ENCODE measurements around the gene DIPK1B.

The DIPK1B gene

DNA sequence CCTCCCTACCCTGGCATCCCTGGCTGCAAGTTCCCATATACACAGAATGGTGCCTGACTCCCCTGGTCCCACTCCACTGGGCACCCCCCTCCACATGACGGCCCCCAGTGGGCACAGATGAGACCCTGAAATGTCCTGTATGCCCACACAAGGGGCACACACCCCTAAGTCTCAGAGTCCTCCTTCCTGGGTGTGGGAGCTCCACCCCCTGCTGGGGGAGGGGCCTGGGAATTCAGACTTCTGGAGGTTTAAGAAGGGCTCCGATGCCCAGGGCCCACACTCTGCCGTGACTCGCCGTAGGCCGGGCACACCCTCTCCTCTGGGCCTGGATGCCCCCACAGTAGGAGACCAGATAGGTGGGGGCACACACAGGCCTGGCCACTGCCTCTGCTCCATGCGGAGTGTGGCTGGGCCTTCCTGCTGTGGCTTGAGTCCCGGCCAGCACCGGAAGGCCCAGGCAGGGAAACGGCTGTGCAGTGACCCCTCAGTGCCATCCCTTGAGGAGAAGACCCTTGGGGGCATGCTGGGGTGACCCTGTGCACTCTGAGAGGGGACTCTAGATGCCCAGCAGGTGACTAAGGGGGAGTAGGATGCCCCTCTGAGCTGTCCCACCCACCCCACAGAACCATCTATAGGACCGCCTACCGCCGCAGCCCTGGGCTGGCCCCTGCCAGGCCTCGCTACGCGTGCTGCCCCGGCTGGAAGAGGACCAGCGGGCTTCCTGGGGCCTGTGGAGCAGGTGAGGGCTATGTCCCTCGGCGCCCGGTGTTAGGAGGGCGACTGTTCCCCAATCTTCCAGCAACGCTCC is 43.2 kb upstream of the DIPK1B start:
- H3K27me3 ChIP-seq (ENCODE audit: control insufficient read depth in 1 of 2, insufficient read depth in 2 of 2, low read length in 2 of 2), result peaks cover 6 to 61% of the 10 kb centered on the region in 2 donors
- H3K9me3 ChIP-seq (ENCODE audit: low read length), result no peaks in the 10 kb centered on the region
- no peak overlapping the region for H3K27ac ChIP-seq (ENCODE audit: low read depth, low read length)
- H3K4me1 ChIP-seq (ENCODE audit: insufficient read depth, low read length), result no peaks in the 10 kb centered on the region
- H3K36me3 ChIP-seq (ENCODE audit: insufficient read depth, low read length), result no peaks in the 10 kb centered on the region
- no peak overlapping the region for H3K9ac ChIP-seq (ENCODE audit: low read length)
- H3K4me3 ChIP-seq (ENCODE audit: low read depth in 1 of 2, low read length in 2 of 2), result no peak overlapping the region

DNA sequence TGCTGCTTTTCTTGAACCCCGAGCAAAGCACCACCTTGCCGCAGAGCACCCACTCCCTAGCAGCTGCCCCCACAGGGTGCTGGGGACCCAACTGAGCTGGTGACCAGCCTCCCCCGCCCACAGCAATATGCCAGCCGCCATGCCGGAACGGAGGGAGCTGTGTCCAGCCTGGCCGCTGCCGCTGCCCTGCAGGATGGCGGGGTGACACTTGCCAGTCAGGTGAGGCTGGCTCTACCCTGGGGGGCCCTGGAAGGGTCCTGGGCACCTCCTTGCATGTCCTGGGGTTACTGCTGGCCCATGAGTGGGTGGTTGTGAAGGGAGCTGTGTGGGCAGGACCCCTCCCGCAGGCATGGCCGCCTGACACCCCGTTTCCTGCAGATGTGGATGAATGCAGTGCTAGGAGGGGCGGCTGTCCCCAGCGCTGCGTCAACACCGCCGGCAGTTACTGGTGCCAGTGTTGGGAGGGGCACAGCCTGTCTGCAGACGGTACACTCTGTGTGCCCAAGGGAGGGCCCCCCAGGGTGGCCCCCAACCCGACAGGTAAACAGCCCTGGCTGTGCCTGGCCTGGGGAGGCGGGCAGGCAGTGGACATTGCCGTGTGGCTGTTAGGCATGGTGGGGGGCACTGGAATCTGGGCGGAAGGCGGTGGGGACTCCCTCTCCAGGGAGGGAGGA is 42.4 kb upstream of the DIPK1B start:
- Histone ChIP-seq H3K4me3 (ENCODE audit: low read depth in 1 of 2, low read length in 2 of 2) (no peak overlapping the region), H3K36me3 (ENCODE audit: insufficient read depth, low read length) (no peaks in the 10 kb centered on the region), H3K9me3 (ENCODE audit: low read length) (no peaks in the 10 kb centered on the region), H3K27me3 (ENCODE audit: control insufficient read depth in 1 of 2, insufficient read depth in 2 of 2, low read length in 2 of 2) (peaks cover 3 to 54% of the 10 kb centered on the region in 2 donors), H3K27ac (ENCODE audit: low read depth, low read length) (no peak overlapping the region), H3K9ac (ENCODE audit: low read length) (no peak overlapping the region), H3K4me1 (ENCODE audit: insufficient read depth, low read length) (no peaks in the 10 kb centered on the region)

GRCh38 chr9:136670576-136671253 is 41.7 kb upstream of the DIPK1B start:
- no peaks in the 10 kb centered on the region for H3K4me1 ChIP-seq (ENCODE audit: insufficient read depth, low read length)
- H3K4me3 ChIP-seq (ENCODE audit: low read depth in 1 of 2, low read length in 2 of 2), result no peak overlapping the region
- no peaks in the 10 kb centered on the region for H3K9me3 ChIP-seq (ENCODE audit: low read length)
- no peak overlapping the region for H3K9ac ChIP-seq (ENCODE audit: low read length)
- H3K27ac ChIP-seq (ENCODE audit: low read depth, low read length), result no peak overlapping the region
- peaks cover 0 to 49% of the 10 kb centered on the region in 2 donors for H3K27me3 ChIP-seq (ENCODE audit: control insufficient read depth in 1 of 2, insufficient read depth in 2 of 2, low read length in 2 of 2)
- H3K36me3 ChIP-seq (ENCODE audit: insufficient read depth, low read length), result no peaks in the 10 kb centered on the region

- no peak overlapping the region for H3K9ac ChIP-seq (ENCODE audit: low read length)
- H3K27ac ChIP-seq (ENCODE audit: low read depth, low read length), result no peak overlapping the region
- H3K9me3 ChIP-seq (ENCODE audit: low read length), result no peaks in the 10 kb centered on the region
- H3K36me3 ChIP-seq (ENCODE audit: insufficient read depth, low read length), result no peaks in the 10 kb centered on the region
- no peaks in the 10 kb centered on the region for H3K4me1 ChIP-seq (ENCODE audit: insufficient read depth, low read length)
- H3K27me3 ChIP-seq (ENCODE audit: control insufficient read depth in 1 of 2, insufficient read depth in 2 of 2, low read length in 2 of 2), result peaks cover 0 to 47% of the 10 kb centered on the region in 2 donors
- H3K4me3 ChIP-seq (ENCODE audit: low read depth in 1 of 2, low read length in 2 of 2), result no peak overlapping the region
Observed at GRCh38 chr9:136671254-136671614, 41.1 kb upstream of the DIPK1B start.

GRCh38 chr9:136671646-136672430 is 40.5 kb upstream of the DIPK1B start:
- Histone ChIP-seq H3K27ac (ENCODE audit: low read depth, low read length) (no peak overlapping the region), H3K4me1 (ENCODE audit: insufficient read depth, low read length) (no peaks in the 10 kb centered on the region), H3K9ac (ENCODE audit: low read length) (no peak overlapping the region), H3K9me3 (ENCODE audit: low read length) (no peaks in the 10 kb centered on the region), H3K4me3 (ENCODE audit: low read depth in 1 of 2, low read length in 2 of 2) (no peak overlapping the region), H3K27me3 (ENCODE audit: control insufficient read depth in 1 of 2, insufficient read depth in 2 of 2, low read length in 2 of 2) (peaks cover 0 to 41% of the 10 kb centered on the region in 2 donors), H3K36me3 (ENCODE audit: insufficient read depth, low read length) (no peaks in the 10 kb centered on the region)

DNA sequence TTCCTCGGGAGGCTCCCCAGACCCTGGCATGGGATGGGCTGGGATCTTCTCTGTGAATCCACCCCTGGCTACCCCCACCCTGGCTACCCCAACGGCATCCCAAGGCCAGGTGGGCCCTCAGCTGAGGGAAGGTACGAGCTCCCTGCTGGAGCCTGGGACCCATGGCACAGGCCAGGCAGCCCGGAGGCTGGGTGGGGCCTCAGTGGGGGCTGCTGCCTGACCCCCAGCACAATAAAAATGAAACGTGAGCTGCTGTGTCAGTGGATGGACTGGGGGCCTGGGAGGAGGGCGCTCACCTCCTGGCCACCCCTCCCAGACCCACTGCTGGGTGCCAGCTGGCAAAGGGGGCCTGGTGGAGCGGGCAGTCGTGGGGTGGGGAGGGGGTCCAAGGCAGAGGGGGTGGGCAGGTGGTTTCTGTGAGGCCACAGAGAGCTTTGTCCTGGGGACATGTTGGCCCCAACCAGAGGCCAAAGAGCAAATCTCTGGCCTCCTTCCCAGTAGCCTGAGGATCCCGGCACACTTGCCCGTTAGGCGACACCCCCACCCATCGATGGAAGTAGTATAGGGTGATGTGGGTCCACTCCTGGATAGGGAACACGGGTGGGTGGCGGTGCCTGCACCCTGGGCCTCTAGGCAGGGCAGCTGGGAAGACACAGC is 39.8 kb upstream of the DIPK1B start:
- Histone ChIP-seq H3K4me3 (ENCODE audit: low read depth in 1 of 2, low read length in 2 of 2) (no peak overlapping the region), H3K9me3 (ENCODE audit: low read length) (no peaks in the 10 kb centered on the region), H3K27me3 (ENCODE audit: control insufficient read depth in 1 of 2, insufficient read depth in 2 of 2, low read length in 2 of 2) (peaks cover 0 to 34% of the 10 kb centered on the region in 2 donors), H3K4me1 (ENCODE audit: insufficient read depth, low read length) (no peaks in the 10 kb centered on the region), H3K36me3 (ENCODE audit: insufficient read depth, low read length) (no peaks in the 10 kb centered on the region), H3K27ac (ENCODE audit: low read depth, low read length) (no peak overlapping the region), H3K9ac (ENCODE audit: low read length) (no peak overlapping the region)

DNA sequence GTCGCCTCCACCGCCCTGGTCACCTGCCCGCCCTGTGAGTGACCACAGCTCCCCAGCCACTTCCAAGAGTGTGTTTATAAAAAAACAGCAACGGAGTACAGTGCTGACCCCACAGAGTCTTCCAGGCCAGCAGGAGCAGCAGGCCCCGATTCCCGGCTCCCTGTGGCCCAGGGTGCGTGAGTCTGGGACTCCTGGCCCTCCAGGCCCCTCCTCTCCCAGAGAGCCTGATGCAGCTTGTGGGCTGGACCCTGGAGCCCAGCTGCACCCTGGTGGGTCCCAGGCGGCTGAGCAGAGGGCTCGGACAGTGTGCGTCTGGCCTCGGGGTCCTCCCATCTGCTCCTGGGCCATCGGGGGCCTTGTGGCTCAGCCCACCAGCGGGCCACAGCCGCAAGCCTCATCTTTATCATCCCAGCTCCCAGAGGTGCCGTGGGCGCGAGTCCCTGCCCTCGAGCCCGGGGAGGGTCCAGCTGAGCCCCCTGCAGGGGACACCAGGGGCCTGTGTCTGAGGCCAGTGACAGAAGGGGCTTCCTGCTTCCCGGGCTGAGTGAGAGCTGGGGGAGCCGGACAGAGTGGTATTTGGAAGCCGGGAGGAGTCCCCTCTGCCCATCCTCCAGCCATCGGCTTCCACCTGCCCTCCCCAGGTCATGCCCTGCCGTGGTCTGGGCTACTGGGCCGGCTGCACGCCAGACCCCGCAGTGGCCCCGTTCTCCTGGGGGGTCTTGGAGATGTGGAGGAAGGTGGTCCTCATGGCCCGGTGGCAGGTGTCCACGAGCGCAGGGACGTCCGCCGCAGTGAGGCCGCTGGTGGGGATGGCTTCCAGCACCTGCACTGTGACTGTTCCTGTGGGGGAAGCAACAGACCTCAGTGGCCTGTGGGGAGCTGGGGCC is 39.0 kb upstream of the DIPK1B start:
- H3K27me3 ChIP-seq (ENCODE audit: control insufficient read depth in 1 of 2, insufficient read depth in 2 of 2, low read length in 2 of 2), result peaks cover 0 to 26% of the 10 kb centered on the region in 2 donors
- no peak overlapping the region for H3K9ac ChIP-seq (ENCODE audit: low read length)
- H3K4me3 ChIP-seq (ENCODE audit: low read depth in 1 of 2, low read length in 2 of 2), result no peak overlapping the region
- no peak overlapping the region for H3K27ac ChIP-seq (ENCODE audit: low read depth, low read length)
- no peaks in the 10 kb centered on the region for H3K9me3 ChIP-seq (ENCODE audit: low read length)
- H3K4me1 ChIP-seq (ENCODE audit: insufficient read depth, low read length), result no peaks in the 10 kb centered on the region
- H3K36me3 ChIP-seq (ENCODE audit: insufficient read depth, low read length), result no peaks in the 10 kb centered on the region

- H3K9me3 ChIP-seq (ENCODE audit: low read length), result no peaks in the 10 kb centered on the region
- H3K27ac ChIP-seq (ENCODE audit: low read depth, low read length), result no peak overlapping the region
- H3K4me3 ChIP-seq (ENCODE audit: low read depth in 1 of 2, low read length in 2 of 2), result no peak overlapping the region
- H3K27me3 ChIP-seq (ENCODE audit: control insufficient read depth in 1 of 2, insufficient read depth in 2 of 2, low read length in 2 of 2), result peaks cover 0 to 21% of the 10 kb centered on the region in 2 donors
- no peak overlapping the region for H3K9ac ChIP-seq (ENCODE audit: low read length)
- H3K36me3 ChIP-seq (ENCODE audit: insufficient read depth, low read length), result no peaks in the 10 kb centered on the region
- no peaks in the 10 kb centered on the region for H3K4me1 ChIP-seq (ENCODE audit: insufficient read depth, low read length)
Observed at GRCh38 chr9:136673975-136674785, 38.2 kb upstream of the DIPK1B start.

DNA sequence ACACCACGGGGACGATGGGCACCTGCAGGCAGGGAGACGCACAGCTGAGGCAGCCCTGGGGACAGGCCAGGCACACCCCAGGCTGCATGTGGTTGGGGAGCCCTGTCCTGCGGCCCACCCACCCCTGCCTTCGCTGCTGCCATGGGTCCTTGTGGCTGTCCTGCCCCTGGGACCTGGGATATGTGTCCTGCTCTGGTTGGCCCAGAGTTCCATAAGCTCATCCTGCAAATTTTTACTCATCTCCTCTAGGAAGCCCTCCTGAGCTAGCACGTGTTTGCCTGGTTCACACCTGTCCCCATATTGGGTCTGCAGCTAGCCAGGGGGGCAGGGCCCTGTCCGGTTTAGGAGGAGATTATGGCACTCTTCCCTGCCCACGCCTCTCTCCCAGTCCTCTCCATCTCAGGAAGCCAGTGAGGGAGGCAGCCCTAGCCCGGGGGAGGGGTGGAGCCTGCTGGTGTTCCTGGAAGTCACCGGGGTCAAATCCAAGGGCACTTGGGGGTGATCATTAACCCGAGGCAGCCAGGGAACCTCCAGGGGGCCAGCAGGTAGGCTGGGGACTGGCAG is 37.5 kb upstream of the DIPK1B start:
- no peak overlapping the region for H3K9ac ChIP-seq (ENCODE audit: low read length)

More for the DNA sequence above, 37.5 kb upstream of the DIPK1B start:
- Histone ChIP-seq H3K4me1 (ENCODE audit: insufficient read depth, low read length) (no peaks in the 10 kb centered on the region), H3K4me3 (ENCODE audit: low read depth in 1 of 2, low read length in 2 of 2) (no peak overlapping the region), H3K9me3 (ENCODE audit: low read length) (no peaks in the 10 kb centered on the region), H3K27ac (ENCODE audit: low read depth, low read length) (no peak overlapping the region), H3K36me3 (ENCODE audit: insufficient read depth, low read length) (no peaks in the 10 kb centered on the region), H3K27me3 (ENCODE audit: control insufficient read depth in 1 of 2, insufficient read depth in 2 of 2, low read length in 2 of 2) (peaks cover 0 to 14% of the 10 kb centered on the region in 2 donors)
